DND-41 (cell line): ENCODE data around the gene EXT2.

ENCODE experiments used
- EZH2 ChIP-seq: IDR thresholded peaks from 3 replicates; pipeline ENCODE4 v1.6.1; 2012; ENCODE audit warnings: borderline replicate concordance, low read depth, mild to moderate bottlenecking, moderate library complexity, low read length, inconsistent platforms; ENCODE audit not compliant: severe bottlenecking
- TF ChIP-seq, protein P1 (sequence below): IDR thresholded peaks from 2 replicates; pipeline ENCODE4 v1.5.1; 2012; ENCODE audit warnings: borderline replicate concordance, low read length, moderate library complexity, mild to moderate bottlenecking; ENCODE audit not compliant: poor library complexity, severe bottlenecking; ENCODE audit errors: extremely low read depth

DNA sequence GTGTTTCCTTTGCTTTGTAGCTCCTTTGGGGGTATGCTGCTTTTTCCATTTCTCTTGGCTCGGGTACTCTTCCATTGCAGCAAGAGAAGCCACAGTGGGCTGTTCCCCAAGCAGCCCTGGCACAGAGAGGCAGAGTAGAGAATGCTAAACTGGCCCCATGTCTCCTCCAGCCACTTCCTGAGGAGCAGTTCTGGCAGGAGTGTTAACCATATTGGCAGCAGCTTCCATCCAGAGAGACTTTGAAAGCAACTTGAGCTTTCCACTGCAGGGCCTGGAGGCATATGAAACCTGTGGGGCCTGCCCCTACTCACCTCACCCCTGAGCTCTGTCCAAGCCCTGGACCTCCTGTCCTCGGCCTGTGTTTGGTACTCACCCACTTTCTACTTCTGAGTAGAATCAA, 152.6 kb downstream of the EXT2 start:
- TF ChIP-seq, protein P1, sequence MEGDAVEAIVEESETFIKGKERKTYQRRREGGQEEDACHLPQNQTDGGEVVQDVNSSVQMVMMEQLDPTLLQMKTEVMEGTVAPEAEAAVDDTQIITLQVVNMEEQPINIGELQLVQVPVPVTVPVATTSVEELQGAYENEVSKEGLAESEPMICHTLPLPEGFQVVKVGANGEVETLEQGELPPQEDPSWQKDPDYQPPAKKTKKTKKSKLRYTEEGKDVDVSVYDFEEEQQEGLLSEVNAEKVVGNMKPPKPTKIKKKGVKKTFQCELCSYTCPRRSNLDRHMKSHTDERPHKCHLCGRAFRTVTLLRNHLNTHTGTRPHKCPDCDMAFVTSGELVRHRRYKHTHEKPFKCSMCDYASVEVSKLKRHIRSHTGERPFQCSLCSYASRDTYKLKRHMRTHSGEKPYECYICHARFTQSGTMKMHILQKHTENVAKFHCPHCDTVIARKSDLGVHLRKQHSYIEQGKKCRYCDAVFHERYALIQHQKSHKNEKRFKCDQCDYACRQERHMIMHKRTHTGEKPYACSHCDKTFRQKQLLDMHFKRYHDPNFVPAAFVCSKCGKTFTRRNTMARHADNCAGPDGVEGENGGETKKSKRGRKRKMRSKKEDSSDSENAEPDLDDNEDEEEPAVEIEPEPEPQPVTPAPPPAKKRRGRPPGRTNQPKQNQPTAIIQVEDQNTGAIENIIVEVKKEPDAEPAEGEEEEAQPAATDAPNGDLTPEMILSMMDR, result no peak
- no peak for TF ChIP-seq EZH2
